NCI-H226 (cell line): ENCODE data around the gene TDRD12.
"Not testable (repeated sequence)": the region's sequence is repeated elsewhere in the genome, so short reads cannot be mapped to it uniquely, and the experiment has no call there.

Experiments
- DNase-seq: peaks from one replicate; pipeline ENCODE4 v3.0.0-alpha.2; 2015

Gene TDRD12

DNA sequence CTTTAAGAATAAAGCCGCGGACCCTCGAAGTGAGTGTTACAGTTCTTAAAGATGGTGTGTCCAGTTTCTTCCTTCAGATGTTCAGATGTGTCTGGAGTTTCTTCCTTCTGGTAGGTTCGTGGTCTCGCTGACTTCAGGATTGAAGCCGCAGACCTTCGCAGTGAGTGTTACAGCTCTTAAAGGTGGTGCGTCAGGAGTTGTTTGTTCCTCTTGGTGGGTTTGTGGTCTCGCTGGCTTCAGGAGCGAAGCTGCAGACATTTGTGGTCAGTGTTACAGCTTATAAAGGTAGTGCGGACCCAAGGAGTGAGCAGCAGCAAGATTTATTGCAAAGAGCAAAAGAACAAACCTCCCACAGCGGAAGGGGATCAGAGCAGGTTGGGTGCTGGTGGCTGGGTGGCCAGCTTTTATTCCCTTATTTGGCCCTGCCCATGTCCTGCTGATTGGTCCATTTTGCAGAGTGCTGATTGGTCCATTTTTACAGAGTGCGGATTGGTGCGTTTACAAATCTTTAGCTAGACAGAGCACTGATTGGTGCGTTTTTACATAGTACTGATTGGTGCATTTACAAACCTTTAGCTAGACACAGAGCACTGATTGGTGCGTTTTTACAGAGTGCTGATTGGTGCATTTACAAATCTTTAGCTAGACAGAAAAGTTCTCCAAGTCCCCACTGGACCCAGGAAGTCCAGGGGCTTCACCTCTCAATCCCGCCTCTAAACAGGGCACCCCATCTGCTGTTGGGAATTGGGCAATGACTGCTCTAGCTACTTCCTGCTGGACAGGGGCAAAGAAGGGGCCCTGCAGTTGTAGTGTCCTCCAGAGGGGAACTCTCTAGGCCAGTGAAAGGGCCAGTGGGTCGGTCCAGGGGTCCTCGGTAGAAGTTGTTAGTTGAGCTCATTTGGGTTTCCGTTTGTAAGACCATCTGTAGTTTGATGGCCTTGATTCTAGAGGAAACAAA, 26.1 kb upstream of the TDRD12 start:
- DNase-seq = not testable (repeated sequence)

DNA sequence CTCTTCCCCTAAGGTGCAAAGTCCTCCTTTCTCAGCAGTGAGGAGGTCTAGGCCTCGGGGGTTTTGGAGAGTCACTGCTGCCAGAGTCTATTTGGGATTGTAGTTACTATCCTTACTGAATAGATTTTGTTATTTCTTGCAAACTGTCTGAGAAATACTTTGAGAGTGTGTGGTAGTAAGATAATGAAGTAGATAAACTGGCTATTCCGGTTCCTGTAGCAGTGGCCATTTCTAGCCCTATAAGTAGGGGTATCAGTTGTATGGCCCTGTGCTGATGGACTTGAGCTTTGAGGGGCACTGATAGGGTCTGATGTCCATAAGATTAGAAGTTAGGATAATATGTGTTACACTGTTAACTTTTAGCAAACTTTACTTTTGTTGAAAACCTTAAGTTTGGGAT, 25.3 kb upstream of the TDRD12 start:
- DNase-seq = not testable (repeated sequence)

DNA sequence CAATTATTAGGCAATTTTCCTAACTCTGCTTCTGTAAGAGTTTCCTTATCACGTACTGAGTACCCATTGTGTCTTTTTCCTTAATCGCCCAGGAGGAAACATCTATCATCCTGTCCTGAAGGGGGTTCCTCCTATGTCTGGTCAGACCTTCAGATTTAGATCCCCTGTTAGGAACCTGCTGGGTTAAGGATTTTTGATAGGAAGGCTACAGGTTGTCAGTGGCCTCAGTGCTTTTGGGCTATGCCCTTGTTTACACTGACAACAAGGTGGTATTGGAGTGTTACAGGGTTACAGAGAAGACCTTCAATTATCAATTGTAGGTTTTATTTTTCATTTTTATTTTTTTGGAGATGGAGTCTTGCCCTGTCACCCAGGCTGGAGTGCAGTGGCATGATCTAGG, 24.7 kb upstream of the TDRD12 start:
- not testable (repeated sequence) for DNase-seq

DNA sequence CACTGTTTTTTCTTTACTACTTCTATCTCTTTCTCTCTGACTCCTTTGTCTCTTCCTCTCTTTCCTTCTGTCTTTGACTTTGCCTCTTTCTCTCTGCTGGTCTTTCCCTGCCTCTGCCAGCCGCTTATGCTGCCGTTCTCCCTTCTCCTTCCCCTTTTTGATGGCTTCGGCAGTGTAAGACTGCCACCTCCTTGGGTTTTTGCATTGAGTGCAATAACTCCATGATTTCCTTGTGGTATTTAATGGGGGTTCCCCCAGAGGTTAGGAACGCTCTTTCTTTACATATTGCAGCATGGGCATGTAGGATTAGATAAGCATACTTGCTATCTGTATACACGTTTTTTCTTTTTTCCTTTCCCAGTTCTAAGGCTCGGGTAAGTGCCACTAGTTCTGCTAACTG, 24.1 kb upstream of the TDRD12 start:
- DNase-seq = not testable (repeated sequence)

DNA sequence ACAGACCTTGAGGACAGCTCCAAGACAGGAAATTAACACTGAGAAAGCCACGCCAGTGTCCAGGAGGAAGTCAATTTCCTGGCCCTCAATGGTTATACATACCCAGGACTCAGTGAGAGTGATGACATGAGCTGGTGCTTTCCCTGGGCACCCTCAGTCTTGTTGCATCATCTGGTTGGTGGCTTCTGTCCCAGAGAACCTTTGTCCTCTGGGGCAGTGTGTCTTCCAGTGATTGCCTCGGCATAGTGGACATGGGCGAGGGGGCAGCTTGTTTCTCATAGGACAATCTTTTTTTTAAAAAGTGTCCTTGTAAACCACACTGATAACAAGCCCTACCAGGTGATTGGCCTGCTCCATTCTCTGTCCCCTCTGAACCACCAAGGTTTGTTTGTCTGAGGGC, 22.8 kb upstream of the TDRD12 start:
- not testable (repeated sequence) for DNase-seq

DNA sequence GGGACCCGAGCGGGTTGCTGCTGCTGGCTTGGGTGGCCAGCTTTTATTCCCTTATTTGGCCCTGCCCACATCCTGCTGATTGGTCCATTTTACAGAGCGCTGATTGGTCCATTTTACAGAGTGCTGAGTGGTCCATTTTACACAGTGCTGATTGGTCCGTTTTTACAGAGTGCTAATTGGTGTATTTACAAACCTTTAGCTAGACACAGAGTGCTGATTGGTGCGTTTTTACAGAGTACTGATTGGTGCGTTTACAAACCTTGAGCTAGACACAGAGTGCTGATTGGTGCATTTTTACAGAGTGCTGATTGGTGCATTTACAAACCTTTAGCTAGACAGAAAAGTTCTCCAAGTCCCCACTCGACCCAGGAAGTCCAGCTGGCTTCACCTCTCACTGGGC, 19.4 kb upstream of the TDRD12 start:
- DNase-seq = not testable (repeated sequence)

DNA sequence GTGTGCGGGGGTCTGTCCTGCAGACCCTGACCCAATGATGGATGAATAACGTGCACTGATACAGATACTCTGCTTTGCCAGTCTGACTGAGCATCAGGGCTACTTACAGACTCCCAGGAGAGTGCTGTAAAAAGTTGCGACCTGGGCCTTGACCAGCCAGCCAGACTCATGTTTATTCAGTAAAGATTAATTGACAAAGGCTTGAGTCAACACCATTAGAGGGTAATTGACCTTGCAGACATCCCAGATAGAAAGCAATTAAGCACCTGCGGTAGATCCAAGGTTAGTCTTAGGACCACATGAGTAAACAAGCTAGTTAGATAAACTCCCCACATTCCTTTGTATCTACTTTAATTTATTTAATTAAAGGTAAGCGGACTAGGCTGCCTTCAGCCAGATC, 17.6 kb upstream of the TDRD12 start:
- no peak for DNase-seq

DNA sequence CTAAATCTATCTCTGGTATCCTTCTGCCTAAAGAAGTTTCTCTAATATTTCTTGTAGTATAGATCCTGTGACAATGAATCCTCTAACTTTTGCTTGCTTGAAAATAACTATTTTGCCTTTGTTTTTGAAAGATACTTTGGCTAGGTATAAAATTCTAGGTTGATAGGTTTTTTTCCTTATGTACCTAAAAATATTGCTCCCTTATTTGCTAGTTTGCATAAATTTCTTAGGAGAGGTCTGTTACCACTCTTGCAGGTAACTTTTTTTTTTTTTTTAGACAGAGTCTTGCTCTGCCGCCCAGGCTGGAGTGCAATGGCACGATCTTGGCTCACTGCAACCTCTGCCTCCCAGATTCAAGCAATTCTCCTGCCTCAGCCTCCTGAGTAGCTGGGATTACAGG, 15.6 kb upstream of the TDRD12 start:
- not testable (repeated sequence) for DNase-seq

DNA sequence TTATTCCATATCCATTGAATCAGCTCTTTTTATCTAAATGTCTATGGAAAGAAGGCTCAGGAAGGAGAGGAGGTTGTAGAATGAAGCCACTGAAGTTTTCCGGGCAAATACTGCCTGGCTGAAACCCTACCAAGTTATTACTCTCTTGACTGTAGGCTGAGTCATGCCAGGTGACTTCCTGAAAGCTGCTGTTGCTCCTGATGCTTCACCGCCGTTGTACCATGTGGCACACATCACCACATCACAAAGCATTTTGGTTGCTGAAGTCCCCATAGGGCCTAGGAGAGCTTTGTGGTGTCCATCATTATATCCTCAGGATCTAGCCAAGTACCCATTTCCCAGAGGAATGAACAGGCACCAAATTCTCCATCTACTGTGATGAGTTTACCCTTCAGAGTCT, 11.1 kb upstream of the TDRD12 start:
- no peak for DNase-seq

DNA sequence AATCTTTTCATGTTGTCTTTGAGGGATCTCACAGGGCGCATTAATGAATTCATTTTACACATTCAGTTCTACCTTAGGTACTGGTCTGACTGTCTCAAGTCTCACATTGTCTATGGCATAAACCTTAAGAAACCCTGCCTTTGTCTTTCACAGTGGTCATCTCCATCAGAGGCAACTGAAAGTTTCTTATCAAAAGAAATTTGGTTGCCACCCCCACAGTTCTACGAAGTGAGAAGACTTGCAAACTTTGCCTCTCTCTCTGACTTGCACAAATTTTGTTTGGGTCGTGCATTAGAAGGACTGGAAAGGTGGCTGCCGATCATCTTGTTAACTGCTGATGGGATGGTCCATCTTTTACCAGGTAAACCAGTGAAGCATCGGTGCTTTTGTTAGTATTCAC, 10.5 kb upstream of the TDRD12 start:
- DNase-seq = no peak

DNA sequence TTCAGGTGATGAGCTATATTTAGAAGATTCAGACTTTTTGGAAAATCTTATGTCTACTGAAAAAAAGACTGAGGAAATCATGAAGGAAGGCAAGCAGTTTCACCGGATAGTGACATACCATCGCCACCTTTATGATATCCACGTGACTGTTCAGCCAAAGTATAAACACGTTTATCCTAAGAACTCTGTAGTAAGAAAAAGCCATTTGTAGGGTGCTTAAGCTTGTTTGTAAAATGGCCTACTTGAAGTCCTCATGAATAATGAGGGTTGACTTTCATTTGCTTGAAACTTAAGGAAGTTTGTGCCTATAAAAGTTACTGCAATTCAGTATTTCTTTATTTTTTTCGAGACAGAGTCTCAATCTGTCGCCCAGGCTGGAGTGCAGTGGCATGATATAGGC, 7.8 kb upstream of the TDRD12 start:
- DNase-seq = no peak

DNA sequence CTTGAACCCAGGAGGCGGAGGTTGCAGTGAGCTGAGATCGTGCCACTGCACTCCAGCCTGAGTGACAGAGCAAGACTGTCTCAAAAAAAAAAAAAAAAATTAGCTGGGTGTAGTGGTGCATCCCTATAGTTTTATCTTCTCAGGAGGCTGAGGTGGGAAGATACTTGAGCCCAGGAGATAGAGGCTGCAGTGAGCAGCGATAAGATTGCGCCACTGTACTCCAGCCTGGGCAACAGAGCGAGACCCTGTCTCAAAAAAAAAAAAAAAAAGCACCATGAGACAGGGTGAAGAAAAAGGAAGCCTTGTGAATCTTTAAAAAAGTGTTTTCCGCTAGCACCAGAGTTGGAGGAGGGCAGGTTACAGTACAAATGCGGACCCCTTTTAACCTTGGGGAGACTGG, 3.4 kb upstream of the TDRD12 start:
- DNase-seq = not testable (repeated sequence)

DNA sequence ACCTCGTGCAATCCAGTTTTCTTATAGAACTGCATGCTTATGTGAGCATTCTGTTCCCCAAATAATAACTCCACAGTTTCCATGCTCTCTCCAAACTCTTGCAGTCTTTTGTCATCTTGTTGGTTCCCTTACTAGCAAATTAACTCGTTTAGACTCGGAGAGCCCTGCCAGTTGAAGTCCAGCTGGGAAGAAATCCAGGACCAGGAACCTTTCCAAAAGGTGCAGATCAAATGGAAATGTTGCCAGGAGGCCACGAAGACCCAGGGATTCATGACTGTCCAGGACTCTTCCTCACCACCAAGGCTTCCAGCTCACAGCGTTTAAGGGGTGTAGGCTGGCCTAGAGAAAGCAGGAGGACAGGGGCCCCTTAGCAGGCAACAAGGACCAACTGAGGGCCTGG, 2.1 kb upstream of the TDRD12 start:
- DNase-seq = no peak

DNA sequence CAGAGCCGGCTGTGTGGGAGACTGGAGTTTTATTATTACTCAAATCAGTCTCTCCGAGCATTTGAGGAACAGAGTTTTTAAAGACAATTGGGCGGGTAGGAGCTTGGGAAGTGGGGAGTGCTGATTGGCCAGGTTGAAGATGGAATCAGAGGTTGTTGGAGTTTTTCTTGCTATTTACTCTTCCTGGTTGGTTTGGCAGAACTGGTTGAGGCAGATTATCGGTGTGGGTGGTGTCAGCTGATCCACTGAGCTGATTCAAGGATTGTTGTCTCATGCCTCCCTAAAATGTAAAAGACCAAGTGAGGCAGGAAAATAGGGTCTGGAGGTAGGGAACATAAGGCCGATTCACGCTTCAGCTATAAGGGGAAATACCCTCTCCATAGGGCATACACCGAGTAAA, 1.3 kb upstream of the TDRD12 start:
- DNase-seq = no peak

DNA sequence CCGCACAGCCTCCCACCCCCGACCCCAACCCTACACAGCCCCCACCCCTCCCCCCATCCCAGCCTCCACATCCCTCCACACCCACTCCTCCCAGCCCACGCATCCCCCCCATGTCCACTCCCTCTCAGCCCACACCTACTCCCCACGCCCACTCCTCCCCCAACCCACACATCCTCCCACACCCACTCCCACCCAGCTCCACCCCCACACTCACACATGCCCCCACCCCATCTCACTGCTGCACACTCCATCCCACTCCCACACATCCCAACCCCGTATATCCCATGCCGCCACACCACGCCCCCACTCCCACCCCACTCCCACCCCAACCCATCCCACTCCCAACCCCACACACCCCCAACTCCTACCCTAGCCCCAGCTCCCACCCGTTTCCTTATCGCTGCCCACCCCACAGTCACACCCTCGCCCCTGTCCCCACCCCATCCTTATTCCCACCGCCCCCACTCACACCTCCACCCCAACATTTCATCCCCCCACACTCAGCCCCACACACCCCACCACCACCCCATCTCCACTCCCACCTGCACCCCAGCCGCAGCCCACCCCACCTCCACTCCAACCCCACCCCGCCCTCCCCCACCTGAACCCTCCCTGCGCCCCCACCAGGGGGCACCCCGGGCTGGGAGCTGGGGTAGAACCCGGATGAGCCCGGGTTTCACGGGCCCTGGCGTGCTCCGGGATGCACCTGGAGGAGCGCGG, 809 bp downstream of the TDRD12 start:
- no peak for DNase-seq

DNA sequence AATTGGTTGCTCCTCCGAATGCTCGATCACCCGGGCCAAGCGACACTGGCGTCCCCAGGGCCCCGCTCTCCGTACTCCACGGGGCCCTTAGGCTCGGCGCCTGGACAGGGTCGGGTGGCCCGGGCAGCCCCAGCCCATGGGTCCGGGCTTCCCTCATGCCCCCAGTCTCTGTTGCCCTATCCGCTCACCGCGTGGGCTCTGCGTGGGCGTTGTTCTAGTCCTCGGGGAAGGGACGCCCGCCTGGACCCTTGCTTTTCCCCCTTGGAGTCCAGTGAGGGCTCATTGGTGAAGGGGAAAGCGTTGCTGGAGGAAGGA, 1.3 kb downstream of the TDRD12 start:
- DNase-seq = no peak

DNA sequence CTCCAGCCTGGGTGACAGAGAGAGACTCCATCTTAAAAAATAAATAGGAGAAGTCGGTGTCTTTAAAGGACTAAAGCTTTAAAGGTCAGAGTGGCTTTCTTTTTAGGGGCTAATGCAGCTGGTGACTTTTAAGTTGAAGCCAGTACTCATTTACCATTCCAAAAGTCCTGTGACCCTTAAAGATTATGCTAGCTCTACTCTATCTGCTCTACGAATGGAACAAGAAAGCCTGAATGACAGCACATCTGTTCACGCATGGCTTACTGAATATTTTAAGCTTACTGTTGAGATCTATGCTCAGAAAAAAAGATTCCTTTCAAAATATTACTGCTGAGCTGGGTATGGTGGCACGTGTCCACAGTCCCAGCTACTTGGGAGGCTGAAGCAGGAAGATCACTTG, 16.4 kb downstream of the TDRD12 start:
- DNase-seq = no peak

DNA sequence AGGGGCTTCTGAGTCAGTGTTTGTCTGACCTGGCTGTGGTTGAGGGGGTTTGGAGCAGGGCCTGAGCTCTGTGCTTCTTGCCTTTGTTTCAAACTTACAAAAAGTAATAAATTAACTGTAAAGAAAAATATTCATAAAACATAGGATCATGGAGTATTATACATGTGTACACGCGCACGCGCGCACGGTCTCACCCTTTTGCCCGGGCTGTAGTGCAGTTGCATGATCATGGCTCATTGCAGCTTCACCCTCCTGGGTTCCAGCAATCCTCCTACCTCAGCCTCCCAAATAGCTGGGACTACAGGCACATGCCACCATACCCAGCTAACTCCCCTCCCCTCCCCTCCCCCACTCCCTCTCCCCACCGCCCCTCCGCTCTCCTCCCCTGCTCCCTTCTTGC, 23.5 kb downstream of the TDRD12 start:
- DNase-seq = no peak

DNA sequence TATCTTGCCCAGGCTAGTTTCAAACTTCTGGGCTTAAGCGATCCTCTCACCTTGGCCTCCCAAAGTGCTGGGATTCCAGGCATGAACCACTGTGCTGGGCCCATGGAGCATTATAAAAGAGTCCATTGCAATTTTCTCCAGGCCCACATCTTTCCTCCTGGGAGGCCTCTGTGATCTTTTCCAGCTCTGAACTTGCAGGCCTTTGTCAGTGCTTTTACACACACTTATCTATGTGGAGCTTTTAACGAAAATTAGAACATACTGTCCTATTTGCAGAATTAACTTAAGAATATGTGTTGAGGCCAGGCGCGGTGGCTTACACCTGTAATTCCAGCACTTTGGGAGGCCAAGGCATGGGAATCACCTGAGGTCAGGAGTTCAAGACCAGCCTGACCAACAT, 23.9 kb downstream of the TDRD12 start:
- DNase-seq = no peak

DNA sequence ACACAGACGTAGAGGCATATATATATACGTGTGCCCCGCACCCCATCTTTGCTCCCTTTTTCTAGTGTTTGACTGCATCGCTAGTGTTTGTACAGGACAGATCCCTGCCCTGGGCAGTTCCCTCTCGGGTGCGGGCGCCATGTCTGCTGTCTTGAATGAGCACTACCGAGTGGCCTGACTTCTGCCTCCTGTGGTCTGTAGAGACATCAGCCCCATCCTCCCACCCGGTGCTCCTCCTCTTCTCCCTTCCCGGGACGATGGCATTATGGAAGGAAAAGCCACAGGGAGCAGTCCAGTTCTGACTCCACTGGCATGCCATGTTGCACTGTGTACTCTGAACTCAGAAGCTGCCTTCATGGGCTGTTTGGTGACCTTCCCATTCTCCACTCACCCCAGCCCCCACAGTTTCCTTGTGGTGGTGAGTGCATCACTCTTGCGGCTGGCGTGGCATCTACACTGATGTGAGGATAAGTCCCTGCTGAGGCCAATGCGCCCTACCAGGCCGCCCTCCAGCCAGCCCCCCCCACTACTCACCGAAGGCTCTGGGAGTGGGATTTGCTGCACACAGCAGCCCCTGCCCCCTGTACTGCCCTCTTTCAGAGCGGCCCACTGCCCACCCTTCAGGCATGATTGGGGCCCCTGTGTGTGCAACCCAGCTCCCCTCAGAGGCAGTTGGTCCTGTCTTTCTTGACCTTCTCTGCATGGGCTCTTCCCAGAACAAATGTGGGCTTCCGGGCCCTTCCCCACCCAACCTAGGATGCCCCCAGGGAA, 25.2 kb downstream of the TDRD12 start:
- no peak for DNase-seq

DNA sequence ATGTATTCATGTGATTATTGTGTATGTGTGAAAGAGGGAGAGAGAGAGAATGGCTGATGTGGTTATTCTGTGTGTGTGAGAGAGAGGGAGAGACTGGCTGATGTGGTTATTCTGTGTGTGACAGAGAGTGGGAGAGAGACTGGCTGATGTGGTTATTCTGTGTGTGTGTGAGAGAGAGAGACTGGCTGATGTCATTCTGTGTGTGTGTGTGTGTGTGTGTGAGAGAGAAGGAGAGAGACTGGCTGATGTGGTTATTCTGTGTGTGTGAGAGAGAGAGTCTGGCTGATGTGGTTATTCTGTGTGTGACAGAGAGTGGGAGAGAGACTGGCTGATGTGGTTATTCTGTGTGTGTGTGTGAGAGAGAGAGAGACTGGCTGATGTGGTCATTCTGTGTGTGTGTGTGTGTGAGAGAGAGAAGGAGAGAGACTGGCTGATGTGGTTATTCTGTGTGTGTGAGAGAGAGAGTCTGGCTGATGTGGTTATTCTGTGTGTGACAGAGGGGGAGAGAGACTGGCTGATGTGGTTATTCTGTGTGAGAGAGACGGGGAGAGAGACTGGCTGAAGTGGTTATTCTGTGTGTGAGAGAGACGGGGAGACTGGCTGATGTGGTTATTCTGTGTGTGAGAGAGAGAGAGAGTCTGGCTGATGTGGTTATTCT, 26.2 kb downstream of the TDRD12 start:
- not testable (repeated sequence) for DNase-seq

DNA sequence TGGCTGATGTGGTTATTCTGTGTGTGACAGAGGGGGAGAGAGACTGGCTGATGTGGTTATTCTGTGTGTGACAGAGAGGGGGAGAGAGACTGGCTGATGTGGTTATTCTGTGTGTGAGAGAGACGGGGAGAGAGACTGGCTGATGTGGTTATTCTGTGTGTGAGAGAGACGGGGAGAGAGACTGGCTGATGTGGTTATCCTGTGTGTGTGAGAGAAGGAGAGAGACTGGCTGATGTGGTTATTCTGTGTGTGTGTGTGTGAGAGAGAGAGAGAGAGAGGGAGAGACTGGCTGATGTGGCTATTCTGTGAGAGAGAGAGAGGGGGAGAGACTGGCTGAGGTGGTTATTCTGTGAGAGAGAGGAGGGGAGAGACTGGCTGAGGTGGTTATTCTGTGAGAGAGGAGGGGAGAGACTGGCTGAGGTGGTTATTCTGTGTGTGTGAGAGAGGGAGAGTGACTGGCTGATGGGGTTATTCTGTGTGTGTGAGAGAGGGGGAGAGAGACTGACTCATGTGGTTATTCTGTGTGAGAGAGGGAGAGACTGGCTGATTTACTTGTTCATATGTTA, 27.1 kb downstream of the TDRD12 start:
- not testable (repeated sequence) for DNase-seq

DNA sequence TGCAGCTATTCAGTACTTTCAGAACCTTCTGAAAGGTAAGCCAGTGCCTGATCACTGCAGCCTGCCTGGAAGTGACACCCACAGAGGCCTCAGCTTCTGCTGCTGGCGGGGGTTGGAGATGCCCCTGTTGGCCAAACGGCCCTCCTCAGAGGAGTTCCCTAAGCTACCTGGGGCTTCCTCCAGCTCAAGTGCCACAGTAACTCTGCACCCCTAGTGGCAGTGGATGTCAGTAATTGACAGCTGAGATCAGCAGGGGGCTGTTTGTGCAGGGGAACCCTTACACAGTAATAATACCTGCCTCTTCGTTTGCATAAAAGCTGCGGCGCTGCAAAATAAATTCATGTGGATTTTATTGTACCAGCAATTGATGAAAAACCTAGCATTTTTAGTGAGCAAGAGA, 28.9 kb downstream of the TDRD12 start:
- no peak for DNase-seq
